A549 (cell line): Measurements from ENCODE around the gene NADK2.

ENCODE experiments used
- CTCF ChIP-seq: fragments of >200 bp; sonication (Bioruptor Twin); formaldehyde crosslinking; IDR thresholded peaks from 3 replicates; pipeline ENCODE4 v1.5.1; 2016
- MAFK ChIP-seq: fragments of 450-650 bp; IDR thresholded peaks from 2 replicates; pipeline ENCODE4 v1.6.1; 2014; ENCODE audit not compliant: partially characterized antibody
- POLR2A ChIP-seq: IDR thresholded peaks from 2 replicates; pipeline ENCODE4 v1.6.1; 2012; ENCODE audit warnings: mild to moderate bottlenecking, low read length

GRCh38 chr5:36239370-36240293 is 2.1 kb downstream of the NADK2 start:
- TF ChIP-seq CTCF (no peak), POLR2A (no peak), MAFK (no peak)
